Neural cell (in vitro differentiated cells): ENCODE data around the gene BLOC1S4. TPM values are rescaled to one million over a fixed set of nuclear protein-coding genes. Genes with fewer than 3 reads are reported as not detected.

Experiments used
- H2AFZ ChIP-seq: fragments of 200-600, 300-800 bp; sonication (generic), shearing (Covaris generic); 2 replicates; pipeline ENCODE4 v1.6.0; 2014; ENCODE audit warnings: low read depth, mild to moderate bottlenecking, antibody characterized with exemption, low read length, moderate library complexity
- H3F3A ChIP-seq: fragments of 200-600 bp; shearing (Covaris generic); 2 replicates; pipeline ENCODE4 v1.6.1; 2016; ENCODE audit warnings: mild to moderate bottlenecking, moderate library complexity, mixed read lengths, antibody characterized with exemption, low read length; ENCODE audit not compliant: insufficient read depth, poor library complexity, severe bottlenecking
- H3K27ac ChIP-seq: fragments of 200-600, 300-800 bp; sonication (generic), shearing (Covaris generic); 2 replicates; pipeline ENCODE4 v1.5.1; 2014; ENCODE audit warnings: mild to moderate bottlenecking, low read length, moderate library complexity
- H3K27me3 ChIP-seq: fragments of 300-800, 200-600 bp; sonication (generic), shearing (Covaris generic); 2 replicates; pipeline ENCODE4 v1.6.0; 2014; ENCODE audit warnings: mild to moderate bottlenecking, low read depth, low read length, moderate library complexity; ENCODE audit not compliant: insufficient read depth
- H3K36me3 ChIP-seq: fragments of 300-800, 200-600 bp; sonication (generic), shearing (Covaris generic); 2 replicates; pipeline ENCODE4 v1.5.1; 2014; ENCODE audit warnings: mild to moderate bottlenecking, antibody characterized with exemption, low read length, moderate library complexity; ENCODE audit not compliant: insufficient read depth
- H3K4me2 ChIP-seq: fragments of 300-800, 200-600 bp; sonication (generic), shearing (Covaris generic); 2 replicates; pipeline ENCODE4 v1.6.0; 2014; ENCODE audit warnings: mild to moderate bottlenecking, low read length
- H3K4me3 ChIP-seq: fragments of 300-800, 200-600 bp; sonication (generic), shearing (Covaris generic); 2 replicates; pipeline ENCODE4 v1.5.1; 2014; ENCODE audit warnings: mild to moderate bottlenecking, low read length, moderate library complexity
- H3K79me2 ChIP-seq: fragments of 200-600 bp; shearing (Covaris generic); replicated peaks from 2 replicates; pipeline ENCODE4 v1.6.0; 2014; ENCODE audit warnings: mild to moderate bottlenecking, low read length, moderate library complexity; ENCODE audit not compliant: insufficient read depth
- H3K9ac ChIP-seq: fragments of 300-800, 200-600 bp; sonication (generic), shearing (Covaris generic); 2 replicates; pipeline ENCODE4 v1.6.1; 2016; ENCODE audit warnings: mild to moderate bottlenecking, low read length, mixed read lengths
- H3K9me2 ChIP-seq: fragments of 200-600 bp; shearing (Covaris generic); 2 replicates; pipeline ENCODE4 v1.6.1; 2016; ENCODE audit warnings: mild to moderate bottlenecking, low read length, mixed read lengths; ENCODE audit not compliant: insufficient read depth
- H3K9me3 ChIP-seq: fragments of 200-600, 300-800 bp; sonication (generic), shearing (Covaris generic); 2 replicates; pipeline ENCODE4 v1.6.1; 2016; ENCODE audit warnings: mild to moderate bottlenecking, mixed run types, low read length, moderate library complexity, mixed read lengths
- H4K20me1 ChIP-seq: fragments of 200-600 bp; shearing (Covaris generic); 2 replicates; pipeline ENCODE4 v1.6.1; 2016; ENCODE audit warnings: mild to moderate bottlenecking, mixed run types; ENCODE audit not compliant: insufficient read depth
- CTCF ChIP-seq: fragments of 450-650 bp; IDR thresholded peaks from 2 replicates; pipeline ENCODE4 v1.5.1; 2014; ENCODE audit warnings: antibody characterized with exemption, mild to moderate bottlenecking, moderate library complexity; ENCODE audit not compliant: poor library complexity, severe bottlenecking
- EP300 ChIP-seq: fragments of 450-650 bp; conservative IDR thresholded peaks from 2 replicates; pipeline ENCODE4 v1.6.1; 2014; ENCODE audit warnings: antibody characterized with exemption, mild to moderate bottlenecking, moderate library complexity; ENCODE audit not compliant: poor library complexity, severe bottlenecking
- EZH2 ChIP-seq: fragments of 200-600, 300-800 bp; shearing (Covaris generic), sonication (generic); IDR thresholded peaks from 2 replicates; pipeline ENCODE4 v1.6.1; 2014; ENCODE audit warnings: antibody characterized with exemption, low read length, borderline replicate concordance, mild to moderate bottlenecking; ENCODE audit not compliant: insufficient read depth, poor library complexity, severe bottlenecking
- MXI1 ChIP-seq: fragments of 450-650 bp; conservative IDR thresholded peaks from 2 replicates; pipeline ENCODE4 v1.6.1; 2014; ENCODE audit warnings: antibody characterized with exemption, mild to moderate bottlenecking; ENCODE audit not compliant: poor library complexity, severe bottlenecking
- POLR2AphosphoS5 ChIP-seq: IDR thresholded peaks from 2 replicates; pipeline ENCODE4 v1.6.1; 2012
- RAD21 ChIP-seq: fragments of 450-650 bp; conservative IDR thresholded peaks from 2 replicates; pipeline ENCODE4 v1.6.1; 2014; ENCODE audit warnings: antibody characterized with exemption, mild to moderate bottlenecking, moderate library complexity
- REST ChIP-seq: IDR thresholded peaks from 2 replicates; pipeline ENCODE4 v1.6.1; 2012; ENCODE audit warnings: borderline replicate concordance
- SMC3 ChIP-seq: fragments of 450-650 bp; conservative IDR thresholded peaks from 2 replicates; pipeline ENCODE4 v1.6.1; 2014; ENCODE audit warnings: antibody characterized with exemption, mild to moderate bottlenecking, moderate library complexity; ENCODE audit not compliant: poor library complexity
- TAF1 ChIP-seq: IDR thresholded peaks from 2 replicates; pipeline ENCODE4 v1.6.1; 2012; ENCODE audit warnings: low read depth
- polyA plus RNA-seq: library from polyadenylated mRNA; depleted of rRNA; stranded (reverse); fragments of >200 nt; gene quantifications from 2 replicates; pipeline ENCODE4 v1.2.3, GENCODE V29; 2014

BLOC1S4 gene
- polyA plus RNA-seq, 1 donor from 2014 or later = 21.2 TPM

GRCh38 chr4:6680372-6681034, 35.5 kb upstream of the BLOC1S4 start:
- Histone ChIP-seq H3F3A (no peaks in the 10 kb centered on the region), H3K4me2 (no peak overlapping the region), H3K9ac (no peak overlapping the region), H2AFZ (no peak overlapping the region), H3K27me3 (no peaks in the 10 kb centered on the region), H3K36me3 (no peaks in the 10 kb centered on the region), H3K27ac (no peak overlapping the region), H3K9me3 (no peaks in the 10 kb centered on the region), H4K20me1 (no peaks in the 10 kb centered on the region), H3K4me3 (no peak overlapping the region), H3K79me2 (peaks cover 8% of the 10 kb centered on the region), H3K9me2 (no peaks in the 10 kb centered on the region)
- TF ChIP-seq CTCF (no peak), TAF1 (no peak), REST (no peak), MXI1 (no peak), EP300 (no peak), EZH2 (no peak), RAD21 (no peak), POLR2AphosphoS5 (no peak), SMC3 (no peak)

- TF ChIP-seq MXI1 (no peak), CTCF (no peak), REST (no peak), EP300 (no peak), SMC3 (no peak), TAF1 (no peak), RAD21 (no peak), POLR2AphosphoS5 (no peak), EZH2 (no peak)
- Histone ChIP-seq H3K4me3 (no peak overlapping the region), H2AFZ (no peak overlapping the region), H3F3A (no peaks in the 10 kb centered on the region), H3K9me3 (no peaks in the 10 kb centered on the region), H3K4me2 (no peak overlapping the region), H3K27ac (no peak overlapping the region), H3K27me3 (no peaks in the 10 kb centered on the region), H3K9me2 (no peaks in the 10 kb centered on the region), H3K9ac (no peak overlapping the region), H4K20me1 (no peaks in the 10 kb centered on the region), H3K36me3 (no peaks in the 10 kb centered on the region), H3K79me2 (peaks cover 4% of the 10 kb centered on the region)
Observed at GRCh38 chr4:6681191-6681590, 34.8 kb upstream of the BLOC1S4 start.
